Small intestine (tissue), 4 donors: ENCODE results near the gene OR10G8. TPM values are rescaled to one million over a fixed set of nuclear protein-coding genes. Genes with fewer than 3 reads are reported as not detected.

Source experiments
- polyA plus RNA-seq, 4 donors: library from polyadenylated mRNA; stranded (reverse) in 3 of 4; unstranded in 1 of 4; fragments of 200-250 nt in 3 of 4; fragments of 120-200 nt in 1 of 4; gene quantifications; one replicate each; pipeline versions ENCODE4 v1.2.1 to v1.2.3, GENCODE V29; 2013
- donor health status: healthy with polysubstance abuse.
- donor health status: Bipolar disorder and iron deficiency.
- donor health status: healthy.

Gene OR10G8
- polyA plus RNA-seq, 4 donors = not detected

Other genes with a start within 250 kb of the OR10G8 start
- gene OR6M1, start 220.4 kb upstream of the OR10G8 start, polyA plus RNA-seq = not detected
- gene TMEM225, start 141.1 kb upstream of the OR10G8 start, polyA plus RNA-seq = not detected
- gene OR8D4, start 124.6 kb upstream of the OR10G8 start, polyA plus RNA-seq = not detected
- not detected for gene OR4D5, start 87.2 kb upstream of the OR10G8 start, polyA plus RNA-seq
- gene OR6T1, start 83.0 kb upstream of the OR10G8 start, polyA plus RNA-seq = not detected
- not detected for gene OR10S1, start 49.0 kb upstream of the OR10G8 start, polyA plus RNA-seq
- gene OR10G6, start 31.6 kb upstream of the OR10G8 start, polyA plus RNA-seq = not detected
- gene OR10G4, start 13.8 kb upstream of the OR10G8 start, polyA plus RNA-seq = not detected
- gene OR10G9, start 3.8 kb upstream of the OR10G8 start, polyA plus RNA-seq = not detected
- gene OR10G7, start 14.5 kb downstream of the OR10G8 start, polyA plus RNA-seq = not detected
- gene VWA5A, start 88.7 kb downstream of the OR10G8 start, polyA plus RNA-seq = 10 to 100 TPM; 21.9 to 38.2 (median 28.7) TPM
- gene OR10D3, start 156.5 kb downstream of the OR10G8 start, polyA plus RNA-seq = not detected
- not detected for gene OR8G1, start 214.3 kb downstream of the OR10G8 start, polyA plus RNA-seq
- not detected for gene OR8G5, start 229.6 kb downstream of the OR10G8 start, polyA plus RNA-seq